SU-DHL-6 (cell line): ENCODE results near the gene IL10RA.
A peak's percentile ranks its signal among the peaks of the same experiment; 100 is the strongest.
"Not testable (repeated sequence)": the region's sequence is repeated elsewhere in the genome, so short reads cannot be mapped to it uniquely, and the experiment has no call there.

Source experiments
- H2AFZ ChIP-seq: fragments of 200-600 bp; sonication (generic); 2 replicates; pipeline ENCODE4 v1.6.1; 2014; ENCODE audit warnings: low read depth, mild to moderate bottlenecking, moderate library complexity, mixed read lengths, antibody characterized with exemption, low read length; ENCODE audit not compliant: severe bottlenecking
- H3F3A ChIP-seq: fragments of 200-600 bp; shearing (Covaris generic); 2 replicates; pipeline ENCODE4 v1.6.0; 2016; ENCODE audit warnings: antibody characterized with exemption, mild to moderate bottlenecking; ENCODE audit not compliant: insufficient read depth
- H3K27ac ChIP-seq: fragments of 200-600 bp; sonication (generic); 2 replicates; pipeline ENCODE4 v1.5.1; 2016; ENCODE audit warnings: low read depth, mild to moderate bottlenecking, low read length, moderate library complexity, mixed read lengths
- H3K27me3 ChIP-seq: fragments of 200-600 bp; sonication (generic), shearing (Covaris generic); 2 replicates; pipeline ENCODE4 v1.6.0; 2014; ENCODE audit warnings: mild to moderate bottlenecking, low read length
- H3K36me3 ChIP-seq: fragments of 200-600 bp; sonication (generic); 2 replicates; pipeline ENCODE4 v1.6.1; 2014; ENCODE audit warnings: mild to moderate bottlenecking, low read length, mixed read lengths
- H3K4me2 ChIP-seq: fragments of 300-600, 200-600 bp; shearing (Covaris generic), sonication (generic); 2 replicates; pipeline ENCODE4 v1.6.0; 2014; ENCODE audit warnings: low read length, low read depth, mild to moderate bottlenecking; ENCODE audit not compliant: poor library complexity, severe bottlenecking
- H3K4me3 ChIP-seq: fragments of 200-600 bp; sonication (generic); 2 replicates; pipeline ENCODE4 v1.5.1; 2014; ENCODE audit warnings: antibody characterized with exemption, low read length, mild to moderate bottlenecking, mixed read lengths; ENCODE audit not compliant: insufficient read depth, poor library complexity, severe bottlenecking
- H3K79me2 ChIP-seq: fragments of 200-600 bp; sonication (generic); 2 replicates; pipeline ENCODE4 v1.6.1; 2014; ENCODE audit warnings: mild to moderate bottlenecking, low read length, moderate library complexity; ENCODE audit not compliant: insufficient read depth
- H3K9ac ChIP-seq: fragments of 200-600 bp; sonication (generic); 2 replicates; pipeline ENCODE4 v1.7.0; 2014; ENCODE audit warnings: mild to moderate bottlenecking, low read length
- H3K9me2 ChIP-seq: fragments of 200-600 bp; sonication (generic); replicated peaks from 2 replicates; pipeline ENCODE4 v1.6.1; 2014; ENCODE audit warnings: low read length; ENCODE audit not compliant: insufficient read depth
- H3K9me3 ChIP-seq: fragments of 200-600 bp; sonication (generic); 2 replicates; pipeline ENCODE4 v1.6.1; 2014; ENCODE audit warnings: low read length, mixed read lengths; ENCODE audit not compliant: insufficient read depth
- H4K20me1 ChIP-seq: fragments of 200-600 bp; sonication (generic); 2 replicates; pipeline ENCODE4 v1.6.1; 2014; ENCODE audit warnings: low read depth, mild to moderate bottlenecking, antibody characterized with exemption, low read length, moderate library complexity, mixed read lengths
- EZH2phosphoT487 ChIP-seq: fragments of 200-600 bp; sonication (generic), shearing (Covaris generic); conservative IDR thresholded peaks from 2 replicates; pipeline ENCODE4 v1.6.1; 2018; ENCODE audit warnings: mild to moderate bottlenecking, antibody characterized with exemption, low read length, moderate library complexity, mixed read lengths
- TF ChIP-seq, protein P1 (sequence below): fragments of 200-600 bp; sonication (generic); IDR thresholded peaks from one replicate; pipeline ENCODE4 v1.5.1; 2017; ENCODE audit warnings: antibody characterized with exemption, mild to moderate bottlenecking, low read length, moderate library complexity; ENCODE audit not compliant: insufficient read depth, poor library complexity, severe bottlenecking

IL10RA gene

DNA sequence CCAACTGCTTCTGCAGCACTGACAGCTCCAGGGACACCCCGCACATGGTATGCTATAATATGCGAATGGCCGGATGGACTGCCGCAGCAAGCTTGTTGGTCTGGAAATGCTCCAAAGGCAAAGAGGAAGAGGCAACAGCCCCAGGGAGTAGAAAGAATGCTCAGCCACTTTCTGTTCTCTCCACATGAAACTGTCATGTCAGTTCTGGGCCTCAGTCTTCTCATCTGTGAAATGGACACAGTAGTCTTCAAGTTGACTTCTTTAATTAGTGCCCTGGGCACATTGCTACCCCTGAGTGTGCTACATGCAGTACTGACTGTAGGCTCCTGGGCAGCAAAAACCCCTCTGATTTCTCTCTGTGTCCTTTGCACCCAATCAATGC lies 19.9 kb downstream of the IL10RA start:
- Histone ChIP-seq H3K27me3 (no peaks in the 10 kb centered on the region), H3K36me3 (no peaks in the 10 kb centered on the region), H3K4me3 (no peak overlapping the region), H2AFZ (no peak overlapping the region), H3K9ac (peak overlapping the region; percentile 68; the same call in 1 of the 2 replicates), H3F3A (peaks cover 58% of the 10 kb centered on the region), H3K27ac (peak overlapping the region; percentile 98), H4K20me1 (no peaks in the 10 kb centered on the region), H3K4me2 (peak overlapping the region; percentile 74), H3K79me2 (no peaks in the 10 kb centered on the region), H3K9me2 (no peaks in the 10 kb centered on the region), H3K9me3 (no peaks in the 10 kb centered on the region)
- TF ChIP-seq, protein P1, sequence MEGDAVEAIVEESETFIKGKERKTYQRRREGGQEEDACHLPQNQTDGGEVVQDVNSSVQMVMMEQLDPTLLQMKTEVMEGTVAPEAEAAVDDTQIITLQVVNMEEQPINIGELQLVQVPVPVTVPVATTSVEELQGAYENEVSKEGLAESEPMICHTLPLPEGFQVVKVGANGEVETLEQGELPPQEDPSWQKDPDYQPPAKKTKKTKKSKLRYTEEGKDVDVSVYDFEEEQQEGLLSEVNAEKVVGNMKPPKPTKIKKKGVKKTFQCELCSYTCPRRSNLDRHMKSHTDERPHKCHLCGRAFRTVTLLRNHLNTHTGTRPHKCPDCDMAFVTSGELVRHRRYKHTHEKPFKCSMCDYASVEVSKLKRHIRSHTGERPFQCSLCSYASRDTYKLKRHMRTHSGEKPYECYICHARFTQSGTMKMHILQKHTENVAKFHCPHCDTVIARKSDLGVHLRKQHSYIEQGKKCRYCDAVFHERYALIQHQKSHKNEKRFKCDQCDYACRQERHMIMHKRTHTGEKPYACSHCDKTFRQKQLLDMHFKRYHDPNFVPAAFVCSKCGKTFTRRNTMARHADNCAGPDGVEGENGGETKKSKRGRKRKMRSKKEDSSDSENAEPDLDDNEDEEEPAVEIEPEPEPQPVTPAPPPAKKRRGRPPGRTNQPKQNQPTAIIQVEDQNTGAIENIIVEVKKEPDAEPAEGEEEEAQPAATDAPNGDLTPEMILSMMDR = no peak
- TF ChIP-seq EZH2phosphoT487 = no peak

- TF ChIP-seq EZH2phosphoT487 = no peak
- TF ChIP-seq, protein P1 = no peak
- Histone ChIP-seq H3K4me3 (peak overlapping the region; percentile 20), H4K20me1 (no peaks in the 10 kb centered on the region), H3F3A (peaks cover 61% of the 10 kb centered on the region), H3K9me2 (no peaks in the 10 kb centered on the region), H3K36me3 (no peaks in the 10 kb centered on the region), H3K27me3 (no peaks in the 10 kb centered on the region), H3K79me2 (no peaks in the 10 kb centered on the region), H3K4me2 (peak overlapping the region; percentile 74), H3K9ac (peak overlapping the region; percentile 68), H3K27ac (peak overlapping the region; percentile 98), H3K9me3 (no peaks in the 10 kb centered on the region), H2AFZ (no peak overlapping the region)
Measured at GRCh38 chr11:118007040-118007439, 20.8 kb downstream of the IL10RA start.

- not testable (repeated sequence) for H3K9me2 ChIP-seq, H3K27me3 ChIP-seq, H3K9me3 ChIP-seq, H2AFZ ChIP-seq, H3K36me3 ChIP-seq, H3K79me2 ChIP-seq, H3K4me3 ChIP-seq, H4K20me1 ChIP-seq
- Histone ChIP-seq H3K27ac (peak overlapping the region; percentile 98), H3K4me2 (peak overlapping the region; percentile 74), H3F3A (peaks cover 61% of the 10 kb centered on the region), H3K9ac (peak overlapping the region; percentile 68)
Measured at GRCh38 chr11:118007563-118008270, 21.5 kb downstream of the IL10RA start.

DNA sequence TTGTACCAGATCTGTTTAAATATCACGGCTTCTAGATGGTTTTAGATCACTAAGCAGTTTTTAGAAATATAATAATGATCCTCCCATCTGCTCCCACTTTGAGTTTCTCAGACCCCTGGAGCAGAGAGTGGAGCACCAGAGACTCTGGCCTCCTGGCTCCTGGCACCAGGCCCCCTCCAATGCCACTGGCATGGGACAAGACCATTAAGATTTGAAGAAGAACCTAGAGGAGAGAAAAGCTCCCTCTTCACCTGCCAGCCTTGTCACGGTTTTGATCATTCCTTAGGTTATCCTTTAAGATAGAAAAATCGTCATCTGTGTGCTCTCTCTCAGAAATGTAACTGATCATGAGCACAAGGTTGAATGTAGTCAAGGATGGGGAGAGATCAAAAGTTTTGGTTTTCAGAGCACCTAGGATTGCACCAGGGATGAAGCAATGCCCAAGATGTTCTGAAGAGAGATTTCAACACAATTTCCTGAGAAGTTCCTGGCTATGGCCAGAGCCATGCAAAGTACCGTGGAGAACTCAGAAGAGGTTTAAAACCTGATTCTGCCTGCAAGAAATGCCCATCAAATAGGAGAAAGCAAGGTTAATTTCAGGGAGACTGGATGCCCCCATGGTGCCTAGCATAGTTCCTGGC lies 22.2 kb downstream of the IL10RA start:
- Histone ChIP-seq H3K27ac (peak overlapping the region; percentile 98), H3K4me2 (peak overlapping the region; percentile 74), H3F3A (peaks cover 60% of the 10 kb centered on the region), H3K79me2 (no peaks in the 10 kb centered on the region), H4K20me1 (no peaks in the 10 kb centered on the region), H3K9me3 (no peaks in the 10 kb centered on the region), H3K4me3 (no peak overlapping the region), H2AFZ (no peak overlapping the region), H3K9me2 (no peaks in the 10 kb centered on the region), H3K9ac (peak overlapping the region; percentile 68), H3K36me3 (no peaks in the 10 kb centered on the region), H3K27me3 (no peaks in the 10 kb centered on the region)
- TF ChIP-seq, protein P1 = no peak
- no peak for TF ChIP-seq EZH2phosphoT487
